GM18499 (cell line): ENCODE measurements around the gene LGR4.
"Not testable (repeated sequence)": the region's sequence is repeated elsewhere in the genome, so short reads cannot be mapped to it uniquely, and the experiment has no call there.

Experiments
- ATAC-seq: cut with Tn5 transposase; IDR thresholded peaks from one replicate; pipeline ENCODE4 v1.9.1; 2021; ENCODE audit warnings: moderate number of reproducible peaks; ENCODE audit not compliant: insufficient read depth, unreplicated experiment

The LGR4 gene, protein sequence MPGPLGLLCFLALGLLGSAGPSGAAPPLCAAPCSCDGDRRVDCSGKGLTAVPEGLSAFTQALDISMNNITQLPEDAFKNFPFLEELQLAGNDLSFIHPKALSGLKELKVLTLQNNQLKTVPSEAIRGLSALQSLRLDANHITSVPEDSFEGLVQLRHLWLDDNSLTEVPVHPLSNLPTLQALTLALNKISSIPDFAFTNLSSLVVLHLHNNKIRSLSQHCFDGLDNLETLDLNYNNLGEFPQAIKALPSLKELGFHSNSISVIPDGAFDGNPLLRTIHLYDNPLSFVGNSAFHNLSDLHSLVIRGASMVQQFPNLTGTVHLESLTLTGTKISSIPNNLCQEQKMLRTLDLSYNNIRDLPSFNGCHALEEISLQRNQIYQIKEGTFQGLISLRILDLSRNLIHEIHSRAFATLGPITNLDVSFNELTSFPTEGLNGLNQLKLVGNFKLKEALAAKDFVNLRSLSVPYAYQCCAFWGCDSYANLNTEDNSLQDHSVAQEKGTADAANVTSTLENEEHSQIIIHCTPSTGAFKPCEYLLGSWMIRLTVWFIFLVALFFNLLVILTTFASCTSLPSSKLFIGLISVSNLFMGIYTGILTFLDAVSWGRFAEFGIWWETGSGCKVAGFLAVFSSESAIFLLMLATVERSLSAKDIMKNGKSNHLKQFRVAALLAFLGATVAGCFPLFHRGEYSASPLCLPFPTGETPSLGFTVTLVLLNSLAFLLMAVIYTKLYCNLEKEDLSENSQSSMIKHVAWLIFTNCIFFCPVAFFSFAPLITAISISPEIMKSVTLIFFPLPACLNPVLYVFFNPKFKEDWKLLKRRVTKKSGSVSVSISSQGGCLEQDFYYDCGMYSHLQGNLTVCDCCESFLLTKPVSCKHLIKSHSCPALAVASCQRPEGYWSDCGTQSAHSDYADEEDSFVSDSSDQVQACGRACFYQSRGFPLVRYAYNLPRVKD

DNA sequence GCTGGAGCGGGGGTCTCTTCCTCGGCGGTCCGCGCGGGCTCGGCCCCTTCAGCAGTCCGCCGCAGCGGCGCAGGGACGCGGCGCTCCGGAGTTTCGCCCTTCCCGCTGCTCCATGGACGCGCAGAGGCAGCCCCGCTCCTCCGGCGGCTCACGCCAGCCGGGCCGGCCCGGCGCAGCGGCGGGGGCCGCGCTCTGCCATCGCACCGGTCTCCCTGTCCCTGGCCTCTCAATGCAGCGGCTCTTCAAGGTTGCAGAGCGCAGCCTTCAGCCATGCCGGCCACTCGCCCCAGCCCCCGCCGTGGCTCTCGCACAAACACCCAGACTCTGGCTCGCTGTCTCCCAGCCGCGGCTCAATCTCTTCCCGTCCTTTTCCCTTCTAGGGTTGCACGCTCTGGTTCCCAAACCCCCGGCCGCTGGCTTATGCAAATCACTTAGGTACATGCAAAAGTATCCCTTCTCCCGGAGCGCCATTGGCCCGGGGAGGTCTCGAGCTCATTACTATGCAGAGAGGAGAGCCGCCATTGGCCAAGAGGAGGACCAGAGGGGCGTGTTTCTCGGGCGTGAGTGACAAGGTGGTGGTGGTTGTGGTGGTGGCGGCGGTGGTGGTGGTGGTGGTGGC, at the start of gene LGR4:
TSS of gene LGR4 (minus strand) at position 393 of the 619 bp plus-strand sequence. CDS start 488 bp downstream, outside the sequence.
- peak; percentile 59 for ATAC-seq

GRCh38 chr11:27520226-27520625, 47.6 kb upstream of the LGR4 start:
- ATAC-seq: no peak

- ATAC-seq: no peak
These were observed 45.9 kb upstream of the LGR4 start for GRCh38 chr11:27518518-27518917.

DNA sequence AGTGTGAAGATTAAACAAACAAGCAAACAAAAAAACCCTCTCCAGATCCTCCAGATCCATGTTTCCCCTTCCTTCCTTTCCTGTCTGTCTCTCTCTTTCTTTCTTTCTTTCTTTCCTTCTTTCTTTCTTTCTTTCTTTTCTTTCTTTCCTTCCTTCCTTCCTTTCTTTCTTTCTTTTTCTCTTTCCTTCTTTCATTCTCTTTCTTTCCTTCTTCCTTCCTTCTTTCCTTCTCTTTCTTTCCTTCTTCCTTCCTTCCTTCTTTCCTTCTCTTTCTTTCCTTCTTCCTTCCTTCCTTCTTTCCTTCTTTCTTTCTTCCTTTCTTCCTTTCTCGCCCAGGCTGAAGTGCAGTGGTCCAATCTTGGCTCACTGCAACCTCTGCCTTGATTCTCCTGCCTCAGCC, 44.9 kb upstream of the LGR4 start:
- not testable (repeated sequence) for ATAC-seq

DNA sequence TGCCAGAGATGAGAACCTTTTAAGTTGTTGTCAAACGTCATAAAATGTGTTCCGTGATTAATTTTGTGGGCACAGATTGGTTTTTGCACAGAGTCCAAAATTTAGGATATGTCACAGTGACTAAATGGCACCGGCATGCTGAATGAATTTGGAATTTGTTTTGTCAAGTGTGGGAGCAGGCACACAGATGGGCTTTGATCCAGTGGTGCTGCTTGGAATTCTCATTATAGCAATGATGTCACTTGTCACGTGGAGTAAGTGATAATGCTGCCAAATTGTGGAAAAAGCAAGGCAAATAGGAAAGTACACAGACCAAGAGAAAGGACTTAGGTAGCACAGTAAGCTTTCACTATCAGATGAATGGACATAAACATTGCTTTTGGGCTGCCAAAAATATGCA, 42.0 kb upstream of the LGR4 start:
- ATAC-seq: no peak

- no peak for ATAC-seq
These were observed 41.5 kb upstream of the LGR4 start for GRCh38 chr11:27514076-27514475.

GRCh38 chr11:27513389-27513788, 40.8 kb upstream of the LGR4 start:
- ATAC-seq: no peak

- ATAC-seq: no peak
These were observed 39.6 kb upstream of the LGR4 start for GRCh38 chr11:27512238-27512637.

DNA sequence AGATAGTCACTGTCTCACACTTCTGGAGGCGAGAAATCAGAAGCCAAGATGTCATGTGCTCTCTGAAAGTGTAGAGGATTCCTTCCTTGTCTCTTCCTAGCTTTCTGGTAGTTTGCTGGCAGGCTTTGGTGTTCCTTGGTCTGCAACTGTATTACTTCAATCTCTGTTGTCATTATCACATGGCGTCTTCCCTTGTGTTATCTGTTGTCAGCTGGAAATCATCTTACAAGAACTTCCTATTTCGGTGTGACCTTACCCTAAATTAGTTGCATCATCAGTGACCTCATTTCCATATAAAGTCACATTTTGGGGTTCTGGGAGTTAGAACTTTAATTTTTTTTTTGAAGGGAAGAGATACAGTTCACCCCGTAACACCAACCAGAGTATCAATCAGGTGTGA, 37.3 kb upstream of the LGR4 start:
- ATAC-seq: no peak

DNA sequence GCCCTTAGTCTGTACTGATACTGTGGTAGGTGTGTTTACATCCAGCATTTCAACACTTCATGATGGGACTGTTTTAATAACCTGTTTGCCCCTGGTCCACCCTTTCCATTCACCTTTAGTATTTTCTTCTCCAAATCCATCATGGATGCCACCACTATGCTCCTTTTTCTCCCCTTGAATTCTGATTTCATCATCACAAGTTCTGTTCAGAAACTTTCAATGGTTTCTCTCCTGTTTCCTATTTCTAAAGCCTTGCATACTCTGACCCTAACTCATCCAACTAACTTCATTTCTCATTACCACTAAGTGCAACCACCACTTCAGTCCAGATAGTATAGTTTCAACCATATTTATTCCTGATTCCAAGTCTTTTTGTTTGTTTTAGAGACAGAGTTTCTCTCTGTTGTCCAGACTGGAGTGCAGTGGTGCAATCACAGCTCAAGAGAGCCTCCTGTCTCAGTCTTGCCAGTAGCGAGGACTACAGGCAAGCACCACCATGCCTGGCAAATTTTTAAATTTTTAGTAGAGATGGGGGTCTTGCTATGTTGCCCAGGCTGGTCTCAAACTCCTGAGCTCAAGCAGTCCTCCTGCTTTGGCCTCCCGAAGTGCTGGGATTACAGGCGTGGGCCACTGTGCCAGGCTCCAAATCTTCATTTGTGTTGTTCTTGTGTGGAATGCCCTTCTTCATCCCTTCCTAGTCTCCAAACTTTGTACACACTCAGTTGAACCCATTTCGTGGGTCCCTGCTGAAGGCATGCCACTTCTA, 35.1 kb upstream of the LGR4 start:
- no peak for ATAC-seq

GRCh38 chr11:27506200-27507182, 33.9 kb upstream of the LGR4 start, which contains the start of gene LIN7C:
TSS of gene LIN7C (minus strand) at chr11:27506769. CDS start at chr11:27506752, 17 bp downstream.
- peak; percentile 89 for ATAC-seq

DNA sequence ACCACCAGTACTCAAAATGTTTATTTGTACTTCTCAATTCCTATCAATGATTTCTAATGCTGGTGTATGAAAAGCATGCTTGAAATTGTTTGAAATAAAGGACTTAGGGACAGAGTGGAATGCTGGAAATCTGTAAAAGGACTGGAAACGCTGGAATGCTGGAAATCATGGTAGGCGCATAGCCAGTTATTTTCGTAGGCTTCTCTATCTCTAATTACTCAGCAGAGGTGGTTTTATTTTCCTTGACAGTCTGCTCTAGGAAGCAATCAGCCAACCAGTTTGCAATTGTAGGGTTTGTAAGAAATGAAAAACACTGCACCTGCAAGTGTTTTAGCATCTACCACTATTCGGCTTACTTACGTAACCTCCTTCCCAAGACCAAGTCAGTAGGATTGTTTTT, 33.2 kb upstream of the LGR4 start:
- ATAC-seq: no peak

DNA sequence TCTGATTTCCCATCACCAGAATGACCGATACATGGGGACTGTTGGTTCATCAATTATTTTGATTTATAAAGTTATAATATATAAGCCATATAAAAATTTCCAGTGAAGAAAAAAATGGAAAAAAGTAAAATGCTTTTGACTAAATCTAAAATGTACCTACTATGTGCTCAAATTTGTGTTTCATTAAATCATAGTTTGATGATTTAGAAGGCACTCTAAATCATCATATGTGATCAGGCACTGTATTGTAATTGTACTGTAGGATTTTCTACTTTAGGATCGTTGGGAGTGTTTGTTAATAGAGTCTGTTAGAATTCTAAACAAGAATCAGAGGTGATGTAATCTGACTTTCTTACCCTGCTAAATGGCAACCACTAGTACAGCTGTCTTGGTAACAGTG, 31.6 kb upstream of the LGR4 start:
- no peak for ATAC-seq

GRCh38 chr11:27501100-27501499, 28.5 kb upstream of the LGR4 start:
- ATAC-seq: no peak

DNA sequence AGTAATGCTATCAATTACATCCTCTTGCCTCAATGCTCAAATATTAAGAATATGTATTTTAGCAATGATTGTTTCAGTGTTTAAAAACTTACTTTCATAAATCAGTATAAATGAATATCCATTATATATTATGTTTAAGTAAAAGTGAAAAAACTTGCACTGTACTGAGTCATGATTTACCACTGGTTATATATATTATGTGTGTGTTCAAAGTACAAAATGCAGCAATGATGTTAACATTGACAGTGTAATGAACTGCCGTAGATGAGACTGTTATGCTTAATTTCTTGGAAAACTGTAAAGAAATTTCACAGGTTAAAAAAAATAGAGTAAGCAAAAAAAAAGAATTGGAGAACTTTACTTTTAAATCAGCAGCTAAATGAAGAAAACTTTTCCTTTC, 25.3 kb upstream of the LGR4 start:
- no peak for ATAC-seq

DNA sequence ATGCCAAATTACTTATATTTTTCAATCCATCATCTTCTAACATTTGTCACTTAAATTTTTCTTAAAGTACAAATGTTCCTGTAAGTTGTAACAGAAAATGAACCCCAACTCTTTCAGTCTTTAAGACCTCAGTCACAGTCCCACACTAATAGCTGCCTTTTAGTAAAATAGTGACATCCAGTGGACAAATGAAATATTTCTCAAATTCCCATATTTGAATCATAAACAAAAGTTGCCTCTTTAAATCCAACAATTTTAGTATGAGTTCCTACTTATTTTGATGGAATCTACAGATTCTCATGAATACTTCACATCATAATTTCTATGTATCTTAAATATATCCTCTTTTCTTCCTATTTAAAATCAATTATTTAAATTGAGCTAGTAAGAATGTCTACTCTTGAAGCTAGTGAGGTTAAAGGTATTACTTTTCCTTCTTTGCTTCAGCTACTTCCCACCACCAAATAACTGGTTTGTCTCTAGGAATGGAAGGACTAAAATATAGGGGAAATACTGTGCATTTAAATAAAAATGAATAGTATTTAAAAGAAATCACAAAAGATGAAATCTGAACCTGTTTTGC, 24.8 kb upstream of the LGR4 start:
- ATAC-seq: peak; percentile 53

- ATAC-seq: no peak
These were observed 23.9 kb upstream of the LGR4 start for GRCh38 chr11:27496461-27496860.

- ATAC-seq: no peak
These were observed 23.2 kb upstream of the LGR4 start for GRCh38 chr11:27495710-27496300.
